SK-N-DZ (cell line): ENCODE results near the gene TK2.
"Not testable (repeated sequence)": the region's sequence is repeated elsewhere in the genome, so short reads cannot be mapped to it uniquely, and the experiment has no call there.

Source experiments
- DNase-seq: peaks from one replicate; pipeline ENCODE4 v3.0.0-alpha.2; 2015; ENCODE audit warnings: low spot score

The TK2 gene

DNA sequence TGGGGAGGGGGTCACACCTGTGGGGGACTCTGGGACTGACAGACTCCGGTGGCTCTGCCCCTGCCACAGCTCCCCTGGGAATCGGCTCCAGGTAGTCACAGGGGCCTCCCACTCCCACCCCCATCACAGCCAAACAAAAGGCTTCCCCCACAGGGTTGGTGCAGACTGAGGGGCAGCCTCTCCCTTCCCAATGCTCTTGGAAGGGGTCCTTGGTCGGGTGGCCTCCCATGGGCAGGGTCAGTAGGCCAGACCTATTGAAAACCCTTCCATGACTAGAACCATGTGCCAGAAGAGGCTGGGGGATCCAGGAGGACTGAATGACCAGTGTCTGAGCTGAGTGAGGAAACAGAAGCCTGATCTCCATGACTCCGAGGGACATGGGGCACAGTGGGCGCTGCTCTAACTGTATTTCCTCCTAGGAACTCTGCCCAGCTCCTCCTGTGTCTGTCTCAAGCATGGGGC is 28.6 kb downstream of the TK2 start:
- no peak for DNase-seq

DNA sequence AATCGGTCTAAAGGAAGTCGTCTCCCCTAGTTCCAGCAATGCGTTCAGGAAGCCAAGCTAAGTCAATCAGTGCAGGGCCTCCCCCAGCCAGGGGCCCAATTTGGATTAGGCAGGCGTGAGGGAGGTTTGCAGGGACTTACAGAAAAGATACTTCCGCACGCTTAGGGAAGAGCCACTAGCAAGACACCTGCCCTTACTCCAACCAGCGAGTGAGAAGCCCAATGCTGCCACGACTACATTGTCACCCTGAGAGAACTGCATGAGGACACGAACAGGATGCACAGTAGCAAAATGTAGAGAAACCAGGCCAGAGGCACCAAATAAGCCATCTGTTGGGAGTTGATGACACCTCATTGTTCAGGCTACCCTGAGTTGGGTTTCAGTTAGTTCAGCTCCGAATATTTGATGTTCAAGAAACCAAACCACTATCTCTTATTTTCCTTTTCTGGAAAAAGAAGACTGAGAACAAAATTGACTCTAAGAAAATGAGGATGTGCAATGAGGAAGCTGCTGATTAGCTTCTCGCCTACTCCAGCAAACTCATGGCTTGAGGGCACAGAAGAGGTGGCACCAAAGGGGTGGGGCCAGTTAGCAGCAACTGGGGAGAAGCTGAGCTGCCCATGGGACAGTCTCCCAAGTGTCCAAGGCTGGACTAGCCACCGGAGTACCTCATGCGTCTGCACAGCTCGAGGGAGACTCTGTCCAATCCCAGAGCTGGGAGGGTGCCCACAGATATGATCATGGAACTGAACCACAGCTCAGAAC is 29.3 kb downstream of the TK2 start:
- no peak for DNase-seq

- DNase-seq = no peak
Observed at GRCh38 chr16:66519482-66520373, 30.2 kb downstream of the TK2 start.

DNA sequence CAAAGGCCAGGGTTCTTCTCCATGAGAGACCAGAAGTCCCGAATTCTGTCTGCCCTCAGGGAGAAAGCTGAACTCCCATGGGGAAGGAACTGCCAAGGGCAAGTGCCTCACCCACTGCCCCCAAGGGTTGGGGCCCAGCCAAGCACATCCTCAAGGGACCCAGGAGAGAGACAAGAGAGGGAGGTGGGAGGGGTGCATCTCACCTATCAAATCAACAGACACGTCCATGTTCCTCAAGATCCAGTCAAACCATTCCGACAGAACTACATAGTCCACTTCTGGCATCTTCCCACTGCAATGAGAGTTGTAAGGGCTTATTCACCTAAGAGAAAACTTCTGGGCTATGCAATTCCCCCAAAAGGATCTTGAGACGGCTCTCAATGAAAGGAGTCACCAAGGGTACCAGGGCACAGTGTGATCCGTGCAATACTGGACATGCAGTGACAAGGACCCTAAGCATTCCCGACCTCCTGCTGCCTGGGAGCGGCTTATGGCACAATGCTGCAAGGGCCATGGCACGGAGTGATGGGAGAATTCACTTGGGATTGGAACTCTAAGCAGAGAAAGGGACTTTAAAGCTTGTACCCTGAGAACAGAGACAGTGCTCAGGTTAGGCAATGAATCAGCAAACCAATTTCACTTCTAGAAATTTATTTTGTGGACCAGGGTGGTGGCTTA is 32.2 kb downstream of the TK2 start:
- DNase-seq = no peak

- DNase-seq = no peak
Observed at GRCh38 chr16:66516808-66517585, 32.9 kb downstream of the TK2 start.

DNA sequence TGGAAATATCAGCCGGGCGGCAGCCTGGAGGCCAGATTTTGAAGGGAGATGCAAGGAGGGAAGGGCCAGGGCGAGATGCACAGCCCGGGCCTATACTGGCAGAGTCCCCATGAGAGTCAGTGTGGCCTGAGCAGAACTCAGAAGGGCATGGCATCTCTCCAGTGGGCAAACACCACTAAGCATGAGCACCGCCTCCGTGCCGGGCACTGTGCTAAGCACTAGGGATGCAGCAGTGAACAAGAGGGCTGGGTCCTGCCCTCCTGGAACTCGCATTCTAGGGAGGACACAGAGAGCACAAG is 33.5 kb downstream of the TK2 start:
- no peak for DNase-seq

DNA sequence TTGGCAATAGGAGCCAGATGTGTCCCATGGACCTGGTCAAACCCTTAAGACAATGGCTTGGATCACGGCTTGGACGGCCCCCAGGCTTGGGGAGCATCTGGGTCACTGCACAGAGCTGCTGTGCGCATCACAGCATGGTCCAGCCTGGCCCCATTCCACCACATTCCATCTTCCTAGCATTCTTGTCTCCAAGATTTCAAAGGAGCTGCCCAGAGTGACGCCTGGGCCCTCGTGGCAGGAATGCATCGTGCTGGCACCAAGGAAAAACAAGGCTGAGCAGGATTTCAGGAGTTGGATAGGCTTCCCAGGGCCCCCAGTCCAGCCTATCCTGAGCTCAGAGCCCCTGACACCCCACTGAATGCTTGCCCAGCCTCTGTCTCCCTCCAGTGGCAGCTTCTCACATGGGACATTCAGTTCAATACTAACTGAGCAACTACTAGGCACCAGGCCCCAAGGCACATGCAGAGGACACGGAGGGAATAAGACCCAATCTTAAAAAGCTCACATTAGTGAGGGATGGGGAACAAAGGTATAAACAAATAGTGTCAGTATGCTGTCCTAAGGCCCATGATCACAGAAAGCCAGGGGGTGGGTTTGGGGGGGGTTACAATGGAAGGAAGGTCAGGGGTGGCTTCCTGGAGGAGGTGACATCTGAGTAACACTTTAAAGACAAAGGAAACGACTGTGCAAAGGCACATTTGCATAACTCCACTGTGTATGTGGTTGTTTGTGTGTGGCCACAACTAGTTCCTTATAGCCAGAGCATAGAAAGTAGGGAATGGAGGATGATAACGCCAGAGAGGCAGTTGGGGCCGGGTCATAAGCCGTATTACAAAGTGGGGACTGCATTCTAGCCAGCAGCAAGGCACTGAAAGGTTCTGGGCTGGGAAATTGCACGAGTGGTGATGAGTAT is 34.1 kb downstream of the TK2 start:
- DNase-seq = no peak

DNA sequence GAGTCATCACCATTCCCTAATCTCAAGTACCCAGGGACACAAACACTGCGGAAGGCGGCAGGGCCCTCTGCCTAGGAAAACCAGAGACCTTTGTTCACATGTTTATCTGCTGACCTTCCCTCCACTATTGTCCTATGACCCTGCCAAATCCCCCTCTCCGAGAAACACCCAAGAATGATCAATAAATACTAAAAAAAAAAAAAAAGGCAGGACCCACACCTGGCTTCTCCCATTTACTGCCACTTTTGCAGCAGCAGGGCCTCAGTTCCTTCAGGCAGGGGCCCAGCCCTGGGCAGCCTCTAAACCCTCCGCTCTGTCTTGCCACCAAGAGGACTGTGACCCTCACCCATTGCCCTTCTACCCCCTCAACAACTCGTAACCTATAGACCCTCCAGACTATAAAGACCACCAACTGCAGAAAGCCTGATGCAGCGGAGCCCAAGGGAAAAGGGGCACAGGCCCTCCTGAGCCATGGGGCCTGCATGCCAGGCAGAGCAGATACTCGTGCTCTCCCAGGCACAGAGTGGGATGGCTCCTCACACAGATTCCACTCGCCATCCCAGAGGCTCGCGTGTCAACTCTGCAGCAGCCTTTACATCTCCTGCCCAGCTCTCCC is 34.8 kb downstream of the TK2 start:
- DNase-seq = not testable (repeated sequence)

DNA sequence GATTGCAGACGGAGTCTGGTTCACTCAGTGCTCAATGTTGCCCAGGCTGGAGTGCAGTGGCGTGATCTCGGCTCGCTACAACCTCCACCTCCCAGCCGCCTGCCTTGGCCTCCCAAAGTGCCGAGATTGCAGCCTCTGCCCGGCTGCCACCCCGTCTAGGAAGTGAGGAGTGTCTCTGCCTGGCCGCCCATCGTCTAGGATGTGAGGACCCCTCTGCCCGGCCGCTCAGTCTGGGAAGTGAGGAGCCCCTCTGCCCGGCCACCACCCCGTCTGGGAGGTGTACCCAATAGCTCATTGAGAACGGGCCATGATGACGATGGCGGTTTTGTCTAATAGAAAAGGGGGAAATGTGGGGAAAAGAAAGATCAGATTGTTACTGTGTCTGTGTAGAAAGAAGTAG is 35.5 kb downstream of the TK2 start:
- DNase-seq = not testable (repeated sequence)

GRCh38 chr16:66513111-66513723 is 36.7 kb downstream of the TK2 start:
- no peak for DNase-seq

GRCh38 chr16:66512272-66513110 is 37.4 kb downstream of the TK2 start:
- no peak for DNase-seq

GRCh38 chr16:66511602-66512271 is 38.2 kb downstream of the TK2 start:
- no peak for DNase-seq

DNA sequence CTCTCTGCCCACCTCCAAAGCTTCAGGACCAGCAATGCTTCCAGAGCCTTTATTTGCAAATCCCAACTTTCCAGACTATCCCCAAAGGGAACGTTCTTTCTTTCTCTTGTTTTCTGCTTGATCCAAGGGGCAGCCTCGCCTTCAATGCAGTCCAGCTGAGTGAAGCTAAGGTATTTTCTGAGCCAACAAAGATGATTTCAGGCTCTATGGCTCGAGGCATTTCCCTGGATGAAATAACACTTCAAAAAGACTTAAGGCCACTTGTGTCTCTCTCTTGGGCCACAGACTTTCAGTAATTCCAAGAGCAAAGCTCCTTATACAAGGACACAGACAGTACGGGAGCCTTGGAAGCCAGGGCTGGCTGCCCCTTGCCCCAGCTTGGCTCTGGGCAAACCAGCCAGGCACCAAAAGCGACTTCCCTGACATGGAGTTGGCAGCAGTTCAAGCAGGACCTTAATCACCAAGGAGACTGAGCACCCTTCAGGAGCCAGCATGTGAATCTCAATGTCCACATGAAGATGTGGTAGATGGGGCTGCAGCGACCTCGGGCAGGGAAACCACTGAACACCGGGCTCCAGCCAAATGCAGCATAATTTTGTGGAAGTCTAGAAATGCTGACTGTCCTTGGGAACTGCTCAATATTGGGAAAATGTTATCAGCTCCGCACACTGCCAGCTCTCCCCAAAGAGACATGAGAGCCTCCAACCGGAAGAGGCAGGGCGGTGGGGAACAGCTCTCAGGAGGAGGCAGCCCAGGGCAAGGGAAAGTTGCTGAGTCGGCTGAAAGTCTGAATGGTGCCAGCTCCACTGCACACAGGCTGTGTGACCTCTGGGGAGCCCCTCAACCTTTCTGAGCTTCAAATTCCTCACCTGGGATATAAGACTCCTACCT is 39.0 kb downstream of the TK2 start:
- DNase-seq = no peak

- no peak for DNase-seq
Observed at GRCh38 chr16:66510298-66510697, 39.6 kb downstream of the TK2 start.

GRCh38 chr16:66509576-66509975 is 40.3 kb downstream of the TK2 start:
- DNase-seq = no peak

DNA sequence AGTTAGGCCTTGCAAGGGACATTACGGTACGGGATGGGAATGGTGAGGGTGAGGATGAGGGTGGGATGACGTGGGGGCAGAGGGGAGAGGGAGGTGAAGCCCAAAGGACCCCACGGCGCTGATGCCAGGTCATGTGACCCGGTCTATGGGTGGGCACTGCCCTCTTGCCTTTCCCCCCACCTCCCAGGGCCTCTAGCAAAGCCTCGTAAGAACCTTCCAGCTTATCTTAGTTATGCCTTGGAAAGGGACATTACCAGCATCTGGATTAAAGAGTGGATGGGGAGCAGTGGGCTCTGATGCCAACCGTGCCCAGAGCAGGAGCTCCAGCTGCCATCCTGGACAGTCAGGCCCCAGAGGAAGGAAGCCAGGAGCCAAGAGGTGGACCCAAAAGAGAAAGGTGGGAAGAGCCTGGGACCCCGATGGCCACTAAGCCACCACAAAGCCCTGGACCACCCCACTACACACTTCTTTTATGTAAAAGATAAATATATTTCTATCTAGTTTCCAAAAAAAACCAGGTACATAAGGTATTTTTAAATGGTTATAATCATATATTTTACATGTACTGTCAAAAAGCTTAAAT is 40.9 kb downstream of the TK2 start:
- no peak for DNase-seq
